GM12878 (cell line): ENCODE results near the gene P4HTM. TPM values are rescaled to one million over a fixed set of nuclear protein-coding genes. Genes with fewer than 3 reads are reported as not detected.

Experiments
- ATAC-seq: fragments of 200-7000 bp; cut with Tn5 transposase; 3 replicates; pipeline ENCODE4 v1.9.1; 2020; ENCODE audit warnings: mild to moderate bottlenecking, moderate library complexity
- BruUV-seq: library from RNA; stranded (reverse); fragments of 400-500 nt; replicated peaks from 2 replicates; lab custom pipeline; 2021; lab: Mats Ljungman, UMichigan
- CTCF ChIA-PET: fragments of 300-600 bp; sonication (Branson Sonifier 250); formaldehyde crosslinking; extraction: SDS; loops from one replicate; lab custom pipeline; 2021; ENCODE audit warnings: inconsistent platforms; lab: Yijun Ruan, JAX
- POLR2A ChIA-PET: fragments of 350-600 bp; formaldehyde crosslinking; extraction: SDS; loops from one replicate; lab custom pipeline; 2021; ENCODE audit warnings: inconsistent platforms; lab: Charles Lee
- RAD21 ChIA-PET: fragments of 300-600 bp; sonication (Branson Sonifier 250); formaldehyde crosslinking; loops from one replicate; lab custom pipeline; 2023; ENCODE audit warnings: antibody characterized with exemption; ENCODE audit not compliant: unreplicated experiment; lab: Charles Lee
- SMC1A ChIA-PET: fragments of 300-600 bp; sonication (Branson Sonifier 250); formaldehyde crosslinking; loops from one replicate; lab custom pipeline; 2023; ENCODE audit not compliant: unreplicated experiment, uncharacterized antibody; lab: Charles Lee
- DNase-seq: peaks from one replicate; pipeline ENCODE4 v3.0.0-alpha.2; 2011; ENCODE audit warnings: low read depth, low spot score
- FAIRE-seq: peaks from 3 replicates; lab custom pipeline; 2011; peaks lifted over from hg19 to GRCh38; lab: Jason Lieb, UNC
- H2AFZ ChIP-seq: 2 replicates; pipeline ENCODE4 v1.6.0; 2011; ENCODE audit warnings: low read depth, low read length, control low read depth; ENCODE audit not compliant: control insufficient read depth
- H3K27ac ChIP-seq: 2 replicates; pipeline ENCODE4 v1.5.1; 2011; ENCODE audit warnings: control low read depth; ENCODE audit not compliant: control insufficient read depth, insufficient read depth
- H3K27me3 ChIP-seq, 2 experiments: replicated peaks in 1 of 2; 2 replicates each; pipeline versions ENCODE4 v1.6.0 to v1.6.1; 2011; ENCODE audit warnings: low read length in 1 of 2; ENCODE audit not compliant: control insufficient read depth in 2 of 2, insufficient read depth in 2 of 2
- H3K36me3 ChIP-seq, 2 experiments: 2 replicates each; pipeline ENCODE4 v1.5.1; 2011; ENCODE audit warnings: low read length in 1 of 2; ENCODE audit not compliant: control insufficient read depth in 2 of 2, insufficient read depth in 2 of 2
- H3K4me1 ChIP-seq: 2 replicates; pipeline ENCODE4 v1.6.1; 2011; ENCODE audit warnings: mild to moderate bottlenecking, low read length, moderate library complexity, mixed read lengths; ENCODE audit not compliant: control insufficient read depth, insufficient read depth
- H3K4me2 ChIP-seq: 2 replicates; pipeline ENCODE4 v1.6.0; 2011; ENCODE audit warnings: control low read depth; ENCODE audit not compliant: control insufficient read depth, insufficient read depth
- H3K4me3 ChIP-seq: fragments of 200-600 bp; sonication (generic); 2 replicates; pipeline ENCODE4 v1.5.1; 2016
- H3K79me2 ChIP-seq: 2 replicates; pipeline ENCODE4 v1.6.0; 2011; ENCODE audit warnings: low read length; ENCODE audit not compliant: control insufficient read depth, insufficient read depth
- H3K9ac ChIP-seq: 2 replicates; pipeline ENCODE4 v1.8.0; 2011; ENCODE audit warnings: low read length, control low read depth, mixed read lengths; ENCODE audit not compliant: control insufficient read depth, insufficient read depth
- H3K9me3 ChIP-seq: replicated peaks from 3 replicates; pipeline ENCODE4 v1.5.1; 2011; ENCODE audit warnings: mild to moderate bottlenecking, low read length; ENCODE audit not compliant: control insufficient read depth, insufficient read depth
- H4K20me1 ChIP-seq: 2 replicates; pipeline ENCODE4 v1.6.0; 2011; ENCODE audit not compliant: control insufficient read depth, insufficient read depth
- KDM1A ChIP-seq: fragments of 200-600 bp; sonication (generic); IDR thresholded peaks from 2 replicates; pipeline ENCODE4 v1.6.1; 2016; ENCODE audit warnings: borderline replicate concordance
- NKRF ChIP-seq: fragments of 450-650 bp; conservative IDR thresholded peaks from 2 replicates; pipeline ENCODE4 v1.6.1; 2017; ENCODE audit warnings: mild to moderate bottlenecking, moderate library complexity
- SKIL ChIP-seq: fragments of 450-650 bp; IDR thresholded peaks from 2 replicates; pipeline ENCODE4 v1.6.1; 2017; ENCODE audit warnings: mild to moderate bottlenecking, low read depth, inconsistent platforms; ENCODE audit not compliant: poor library complexity, severe bottlenecking
- WGBS: methylation state at CpG from one replicate; pipeline ENCODE4 v1.1.6; 2016; ENCODE audit warnings: low lambda C conversion rate; ENCODE audit not compliant: insufficient replicate concordance, insufficient coverage; ENCODE audit errors: missing lambda C conversion rate; 5-methylcytosine and 5-hydroxymethylcytosine counted together
- in situ Hi-C: fragments of 300-500 bp; cut with MboI; formaldehyde crosslinking; loops from 9 replicates; pipeline ENCODE4 v1.14.3; 2018; ENCODE audit warnings: mixed read lengths
- intact Hi-C: fragments of 100-400 bp; cut with micrococcal nuclease; formaldehyde crosslinking; loops from one replicate; pipeline ENCODE4 v1.14.2; 2022; ENCODE audit not compliant: unreplicated experiment
- polyA plus RNA-seq, 11 experiments: library from polyadenylated mRNA; depleted of rRNA in 4 of 11; unstranded in 6 of 11; stranded (reverse) in 5 of 11; fragments of >200 nt; fragmentation: Nextera tagmentation in 4 of 11; fragmentation: Illumina TruSeq in 1 of 11; extraction: Ambion mirVana in 4 of 11; extraction: Trizol in 1 of 11; gene quantifications; 1 replicate in 1 of 11; 2 replicates in 10 of 11; pipeline versions ENCODE4 v1.2.1 to v1.2.3, GENCODE V29; 2011 to 2016; ENCODE audit warnings: inconsistent platforms in 2 of 11, missing spikeins in 2 of 11, low read depth in 1 of 11
- total RNA-seq, 4 experiments: library from RNA; depleted of rRNA in 3 of 4; stranded (reverse); fragments of >200 nt in 3 of 4; fragmentation: Illumina TruSeq in 1 of 4; extraction: Trizol in 1 of 4; gene quantifications; 2 replicates each; pipeline versions ENCODE4 v1.2.1 to v1.2.3, GENCODE V29; 2013 to 2021

Gene P4HTM
- total and polyA plus RNA-seq, 10 of the 15 experiments (the other 5 are each of a cell fraction or from before 2014, with no cell fraction given) = 0.76 to 28.8 (median 22.9) TPM

DNA sequence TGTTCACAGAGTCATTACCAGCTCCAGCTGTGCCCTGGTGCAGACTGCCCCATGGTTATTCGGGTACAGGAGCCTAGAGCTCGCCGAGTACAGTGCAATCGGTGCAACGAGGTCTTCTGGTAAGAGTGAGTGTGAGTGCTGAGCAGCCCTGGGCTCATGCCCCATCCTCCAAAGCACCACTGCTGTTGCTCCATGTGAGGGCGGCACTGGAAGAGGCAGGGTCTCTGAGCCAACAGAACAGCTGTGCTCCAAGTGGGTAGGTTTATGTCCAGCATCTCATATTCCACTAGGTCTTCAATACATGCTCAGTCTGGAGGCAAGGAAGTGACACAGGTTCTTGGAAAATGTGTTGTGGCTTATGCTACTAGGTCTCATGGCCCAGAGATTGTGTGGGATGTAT, 19.5 kb upstream of the P4HTM start:
- no peak for TF ChIP-seq SKIL
- TF ChIP-seq KDM1A = no peak
- DNase-seq = no peak
- Histone ChIP-seq H4K20me1 (no peaks in the 10 kb centered on the region), H3K9me3 (no peaks in the 10 kb centered on the region), H3K36me3 (peaks cover 19 to 44% of the 10 kb centered on the region in 2 experiments), H3K79me2 (no peaks in the 10 kb centered on the region), H2AFZ (no peak overlapping the region), H3K9ac (no peak overlapping the region), H3K4me1 (peaks cover 15% of the 10 kb centered on the region), H3K27ac (no peak overlapping the region), H3K4me3 (no peak overlapping the region), H3K27me3 (no peaks in the 10 kb centered on the region), H3K4me2 (no peak overlapping the region)
- FAIRE-seq = no peak
- intact Hi-C loops (no loop called here), in situ Hi-C loops (no loop called here)
- WGBS = 95% methylated on average over 6 of the region's 6 CpGs
- POLR2A ChIA-PET = interaction anchor here (0.6 kb wide), 1 partner anchor 37 kb away, joined by 3 read pairs; the partner anchor contains the start of gene WDR6
- ATAC-seq = no peak
- SMC1A ChIA-PET = interaction anchor here (1.0 kb wide), 1 partner anchor 18 kb away, joined by 3 read pairs; no protein-coding TSS in a partner anchor
- CTCF ChIA-PET = interaction anchor here (1.1 kb wide), 2 partner anchors 19 to 124 kb away, joined by 3 to 4 read pairs; partner anchors contain the start of gene QRICH1
- no TSS peak for BruUV-seq
- RAD21 ChIA-PET = no interaction called here

- FAIRE-seq = no peak
Measured at GRCh38 chr3:48974076-48974864, 15.8 kb upstream of the P4HTM start.

More at GRCh38 chr3:48974076-48974864, 15.8 kb upstream of the P4HTM start:
- Histone ChIP-seq H3K4me2 (no peak overlapping the region), H3K9me3 (no peaks in the 10 kb centered on the region)
- intact Hi-C loops = no loop called here
- ATAC-seq (no peak), DNase-seq (no peak)
- no peak for TF ChIP-seq NKRF
- TF ChIP-seq, all 136 proteins: peak for 0
- Histone ChIP-seq H3K4me1 (no peaks in the 10 kb centered on the region), H3K27ac (no peak overlapping the region), H3K36me3 (peaks cover 19 to 51% of the 10 kb centered on the region in 2 experiments), H3K9ac (no peak overlapping the region), H2AFZ (no peak overlapping the region), H3K27me3 (no peaks in the 10 kb centered on the region), H3K4me3 (no peak overlapping the region), H3K79me2 (no peaks in the 10 kb centered on the region), H4K20me1 (no peaks in the 10 kb centered on the region)
- BruUV-seq = no TSS peak
- in situ Hi-C loops = no loop called here
- ChIA-PET RAD21 (no interaction called here), SMC1A (no interaction called here), POLR2A (interaction anchor here (0.7 to 1.2 kb wide), 2 partner anchors 9 to 123 kb away, joined by 3 read pairs; no protein-coding TSS in a partner anchor), CTCF (interaction anchor here (0.6 to 2.7 kb wide), 3 partner anchors 12 to 551 kb away, joined by 3 to 14 read pairs (median 5); no protein-coding TSS in a partner anchor)
- WGBS = 95% methylated on average over 10 of the region's 10 CpGs
